ENCODE data around the gene OR2AT4. TPM values are rescaled to one million over a fixed set of nuclear protein-coding genes. Genes with fewer than 3 reads are reported as not detected.
"Not testable (repeated sequence)": the region's sequence is repeated elsewhere in the genome, so short reads cannot be mapped to it uniquely, and the experiment has no call there.

OR2AT4 gene
- total RNA-seq, 4 donors from 2014 or later = not detected

DNA sequence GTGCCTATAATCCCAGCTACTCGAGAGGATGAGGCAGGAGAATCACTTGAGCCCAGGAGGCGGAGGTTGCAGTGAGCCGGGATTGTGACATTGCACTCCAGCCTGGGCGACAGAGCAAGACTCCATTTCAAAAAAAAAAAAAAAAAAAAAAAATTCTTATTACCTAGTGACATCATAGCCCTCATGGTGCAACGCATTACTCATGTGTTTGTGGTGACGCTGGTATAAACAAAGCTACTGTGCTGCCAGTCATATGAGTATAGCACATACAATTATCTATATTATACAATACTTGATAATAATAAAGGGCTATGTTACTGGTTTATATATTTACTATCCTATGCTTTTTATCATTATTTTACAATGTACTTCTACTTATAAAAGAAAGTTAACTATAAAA, 41.2 kb downstream of the OR2AT4 start:
- TF ChIP-seq POLR2A (IDR thresholded peaks at IDR 0.05) = no peak
- TF ChIP-seq, protein P1, sequence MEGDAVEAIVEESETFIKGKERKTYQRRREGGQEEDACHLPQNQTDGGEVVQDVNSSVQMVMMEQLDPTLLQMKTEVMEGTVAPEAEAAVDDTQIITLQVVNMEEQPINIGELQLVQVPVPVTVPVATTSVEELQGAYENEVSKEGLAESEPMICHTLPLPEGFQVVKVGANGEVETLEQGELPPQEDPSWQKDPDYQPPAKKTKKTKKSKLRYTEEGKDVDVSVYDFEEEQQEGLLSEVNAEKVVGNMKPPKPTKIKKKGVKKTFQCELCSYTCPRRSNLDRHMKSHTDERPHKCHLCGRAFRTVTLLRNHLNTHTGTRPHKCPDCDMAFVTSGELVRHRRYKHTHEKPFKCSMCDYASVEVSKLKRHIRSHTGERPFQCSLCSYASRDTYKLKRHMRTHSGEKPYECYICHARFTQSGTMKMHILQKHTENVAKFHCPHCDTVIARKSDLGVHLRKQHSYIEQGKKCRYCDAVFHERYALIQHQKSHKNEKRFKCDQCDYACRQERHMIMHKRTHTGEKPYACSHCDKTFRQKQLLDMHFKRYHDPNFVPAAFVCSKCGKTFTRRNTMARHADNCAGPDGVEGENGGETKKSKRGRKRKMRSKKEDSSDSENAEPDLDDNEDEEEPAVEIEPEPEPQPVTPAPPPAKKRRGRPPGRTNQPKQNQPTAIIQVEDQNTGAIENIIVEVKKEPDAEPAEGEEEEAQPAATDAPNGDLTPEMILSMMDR (IDR thresholded peaks at IDR 0.05 in 4 of 5, conservative IDR thresholded peaks at IDR 0.05 in 1 of 5) = no peak
- Histone ChIP-seq H3K9me3 (no peaks in the 10 kb centered on the region), H3K27me3 (no peaks in the 10 kb centered on the region), H3K4me3 (no peak overlapping the region), H3K36me3 (no peaks in the 10 kb centered on the region), H3K27ac (no peak overlapping the region), H3K4me1 (no peaks in the 10 kb centered on the region)
- no peak for DNase-seq
- no peak for ATAC-seq
- in situ Hi-C loops (cut with MboI; ENCODE audit: low sequenced_read_pairs in 4 of 4) (no loop called here), intact Hi-C loops (cut with DNase I; ENCODE audit: low total_unique reads) (no loop called here)

DNA sequence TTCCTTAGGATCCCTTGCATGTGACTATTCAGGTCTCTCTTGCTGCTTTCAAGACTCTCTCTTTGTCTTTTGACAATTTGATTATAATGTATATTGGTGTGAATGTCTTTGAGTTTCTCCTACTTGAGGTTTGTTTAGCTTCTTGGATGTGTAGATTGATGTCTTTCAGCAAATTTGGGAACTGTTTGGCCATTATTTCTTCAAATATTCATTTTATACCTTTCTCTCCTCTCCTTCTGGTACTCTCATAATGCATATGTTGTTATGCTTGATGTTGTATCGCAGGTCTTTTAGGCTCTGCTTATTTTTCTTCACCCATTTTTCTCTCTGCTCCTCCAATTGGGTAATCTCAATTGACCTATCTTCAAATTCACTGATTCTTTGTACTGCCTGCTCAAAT, 44.2 kb downstream of the OR2AT4 start:
- Histone ChIP-seq H3K9me3 (no peaks in the 10 kb centered on the region), H3K4me3 (no peak overlapping the region), H3K4me1 (no peaks in the 10 kb centered on the region), H3K27me3 (no peaks in the 10 kb centered on the region), H3K36me3 (no peaks in the 10 kb centered on the region), H3K27ac (no peak overlapping the region)
- DNase-seq (no peak), ATAC-seq (no peak)
- in situ Hi-C loops (cut with MboI; ENCODE audit: low sequenced_read_pairs in 4 of 4) (no loop called here), intact Hi-C loops (cut with DNase I; ENCODE audit: low total_unique reads) (no loop called here)
- TF ChIP-seq, protein P1 (IDR thresholded peaks at IDR 0.05 in 4 of 5, conservative IDR thresholded peaks at IDR 0.05 in 1 of 5) = no peak
- no peak for TF ChIP-seq POLR2A (IDR thresholded peaks at IDR 0.05)

DNA sequence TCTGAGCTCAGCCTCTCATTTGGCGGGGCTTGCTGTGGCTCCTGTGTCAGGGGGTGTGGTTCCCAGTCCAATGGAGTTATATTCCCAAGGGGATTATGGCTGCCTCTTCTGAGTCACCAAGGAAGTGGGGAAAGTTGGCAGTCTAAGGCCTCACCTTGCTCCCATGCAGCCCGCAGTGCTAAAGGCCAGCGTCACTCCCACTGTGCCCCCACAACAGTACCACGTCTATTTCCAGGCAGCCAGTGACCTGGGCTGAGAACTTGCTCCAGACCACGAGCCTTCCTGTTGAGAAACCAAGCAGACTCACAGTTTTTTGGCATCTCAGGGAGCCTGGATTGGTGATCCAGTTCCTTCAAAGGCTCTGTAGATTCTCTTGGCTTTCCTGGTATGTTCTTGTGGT, 45.6 kb downstream of the OR2AT4 start:
- H3K4me3 ChIP-seq = no peak overlapping the region
- in situ Hi-C loops (cut with MboI; ENCODE audit: low sequenced_read_pairs in 4 of 4) (no loop called here), intact Hi-C loops (cut with DNase I; ENCODE audit: low total_unique reads) (no loop called here)
- H3K4me1 ChIP-seq = no peaks in the 10 kb centered on the region
- no peak for DNase-seq
- TF ChIP-seq, protein P1 (IDR thresholded peaks at IDR 0.05 in 4 of 5, conservative IDR thresholded peaks at IDR 0.05 in 1 of 5) = no peak
- TF ChIP-seq POLR2A (IDR thresholded peaks at IDR 0.05) = no peak
- H3K27me3 ChIP-seq = no peaks in the 10 kb centered on the region
- no peaks in the 10 kb centered on the region for H3K36me3 ChIP-seq
- ATAC-seq = no peak
- H3K9me3 ChIP-seq = no peaks in the 10 kb centered on the region
- no peak overlapping the region for H3K27ac ChIP-seq

DNA sequence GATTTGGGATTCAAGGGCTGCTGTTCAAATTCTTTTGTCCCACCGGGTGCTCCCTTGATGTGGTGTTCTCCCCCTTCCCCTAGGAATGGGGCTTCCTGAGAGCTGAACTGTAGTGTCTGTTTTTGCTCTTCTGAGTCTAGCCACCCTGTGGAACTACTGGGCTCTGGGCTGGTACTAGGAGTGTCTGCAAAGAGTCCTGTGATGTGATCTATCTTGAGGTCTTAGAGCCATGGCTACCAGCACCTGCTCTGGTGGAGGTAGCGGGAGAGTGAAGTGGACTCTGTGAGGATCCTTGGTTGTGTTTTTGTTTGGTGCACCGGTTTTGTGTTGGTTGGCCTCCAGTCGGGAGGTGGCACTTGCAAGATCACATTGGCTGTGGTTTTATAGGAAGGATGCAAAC, 46.2 kb downstream of the OR2AT4 start:
- in situ Hi-C loops (cut with MboI; ENCODE audit: low sequenced_read_pairs in 4 of 4) (no loop called here), intact Hi-C loops (cut with DNase I; ENCODE audit: low total_unique reads) (no loop called here)
- H3K9me3 ChIP-seq = no peaks in the 10 kb centered on the region
- H3K27me3 ChIP-seq = no peaks in the 10 kb centered on the region
- ATAC-seq (no peak), DNase-seq (no peak)
- H3K36me3 ChIP-seq = no peaks in the 10 kb centered on the region
- TF ChIP-seq, protein P1 (IDR thresholded peaks at IDR 0.05 in 4 of 5, conservative IDR thresholded peaks at IDR 0.05 in 1 of 5) = no peak
- no peak for TF ChIP-seq POLR2A (IDR thresholded peaks at IDR 0.05)
- no peak overlapping the region for H3K27ac ChIP-seq
- no peaks in the 10 kb centered on the region for H3K4me1 ChIP-seq
- H3K4me3 ChIP-seq = no peak overlapping the region

DNA sequence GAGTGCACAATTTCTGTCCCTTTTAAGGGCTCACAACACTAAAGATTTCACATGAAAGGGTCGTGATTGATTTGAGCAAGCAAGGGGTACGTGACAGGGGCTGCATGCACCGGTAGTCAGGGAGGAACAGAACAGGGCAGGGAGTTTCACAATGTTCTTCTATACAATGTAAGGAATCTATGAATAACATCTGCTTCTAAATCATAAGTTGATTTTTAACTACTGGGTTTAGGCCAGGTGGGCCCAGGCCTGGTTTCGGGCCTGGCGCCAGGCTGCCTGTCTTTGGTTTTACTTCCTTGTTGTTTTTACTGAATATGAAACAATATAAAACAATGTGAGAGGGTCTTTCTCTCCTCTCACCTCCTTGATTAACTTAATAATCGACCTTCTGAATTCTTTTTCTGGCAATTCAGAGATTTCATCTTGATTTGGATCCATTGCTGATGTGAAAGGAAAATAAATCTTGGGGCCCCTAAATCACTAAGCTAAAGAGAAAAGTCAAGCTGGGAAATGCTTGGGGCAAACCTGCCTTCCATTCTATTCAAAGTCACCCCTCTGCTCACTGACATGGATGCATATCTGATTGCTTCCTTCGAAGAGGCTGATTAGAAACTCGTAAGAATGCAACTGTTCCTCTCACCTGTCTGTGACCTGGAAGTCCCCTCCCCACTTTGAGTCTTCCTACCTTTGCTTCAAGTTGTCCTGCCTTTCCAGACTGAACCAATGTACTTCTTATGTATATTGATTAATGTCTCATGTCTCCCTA, 47.0 kb downstream of the OR2AT4 start:
- DNase-seq; H3K27me3 ChIP-seq; H3K4me1 ChIP-seq; in situ Hi-C loops (cut with MboI; ENCODE audit: low sequenced_read_pairs in 4 of 4); H3K9me3 ChIP-seq; H3K27ac ChIP-seq; intact Hi-C loops (cut with DNase I; ENCODE audit: low total_unique reads); ATAC-seq; H3K36me3 ChIP-seq; H3K4me3 ChIP-seq: not testable (repeated sequence)
